CMK (cell line): Measurements from ENCODE around the gene PHB1.
"Not testable (repeated sequence)": the region's sequence is repeated elsewhere in the genome, so short reads cannot be mapped to it uniquely, and the experiment has no call there.

Source experiments
- DNase-seq: peaks from one replicate; pipeline ENCODE4 v3.0.0-alpha.2; 2010; ENCODE audit warnings: low read depth

Gene PHB1

DNA sequence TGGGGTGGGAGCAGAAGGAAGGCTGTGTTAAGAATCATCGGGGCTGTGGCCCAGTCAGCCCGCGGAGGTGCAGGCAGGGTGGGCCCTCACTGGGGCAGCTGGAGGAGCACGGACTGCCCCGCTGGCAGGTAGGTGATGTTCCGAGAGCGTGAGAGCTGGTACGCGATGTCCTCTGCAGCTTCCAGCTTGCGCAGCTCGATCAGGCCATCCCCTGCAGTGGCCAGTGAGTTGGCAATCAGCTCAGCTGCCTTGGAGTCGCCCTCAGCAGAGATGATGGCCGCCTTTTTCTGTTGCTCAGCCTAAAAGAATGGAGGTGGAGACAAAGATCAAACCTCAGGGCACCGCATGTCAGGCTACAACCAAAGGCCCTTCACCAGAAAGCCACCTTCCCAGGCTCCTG, 9.8 kb downstream of the PHB1 start:
- no peak for DNase-seq

DNA sequence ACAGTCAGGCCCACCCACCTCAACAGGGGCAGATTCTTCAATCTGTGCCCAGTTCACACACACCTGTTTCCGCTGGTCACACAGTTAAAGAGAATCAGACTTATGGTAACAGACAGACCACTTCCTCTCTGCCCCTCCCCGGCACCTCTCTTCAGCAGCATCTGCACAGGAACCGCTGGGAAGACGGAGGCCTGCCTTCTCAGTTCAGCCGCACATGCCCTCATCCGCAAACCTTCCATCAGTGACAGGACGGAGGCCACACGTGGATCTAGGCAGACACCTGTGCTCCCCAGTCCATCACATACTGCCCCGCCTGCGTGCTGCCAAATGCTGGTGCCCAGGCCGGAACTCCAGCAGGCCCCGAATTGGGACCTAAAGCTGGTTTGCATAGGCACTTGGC, 10.3 kb downstream of the PHB1 start:
- no peak for DNase-seq

DNA sequence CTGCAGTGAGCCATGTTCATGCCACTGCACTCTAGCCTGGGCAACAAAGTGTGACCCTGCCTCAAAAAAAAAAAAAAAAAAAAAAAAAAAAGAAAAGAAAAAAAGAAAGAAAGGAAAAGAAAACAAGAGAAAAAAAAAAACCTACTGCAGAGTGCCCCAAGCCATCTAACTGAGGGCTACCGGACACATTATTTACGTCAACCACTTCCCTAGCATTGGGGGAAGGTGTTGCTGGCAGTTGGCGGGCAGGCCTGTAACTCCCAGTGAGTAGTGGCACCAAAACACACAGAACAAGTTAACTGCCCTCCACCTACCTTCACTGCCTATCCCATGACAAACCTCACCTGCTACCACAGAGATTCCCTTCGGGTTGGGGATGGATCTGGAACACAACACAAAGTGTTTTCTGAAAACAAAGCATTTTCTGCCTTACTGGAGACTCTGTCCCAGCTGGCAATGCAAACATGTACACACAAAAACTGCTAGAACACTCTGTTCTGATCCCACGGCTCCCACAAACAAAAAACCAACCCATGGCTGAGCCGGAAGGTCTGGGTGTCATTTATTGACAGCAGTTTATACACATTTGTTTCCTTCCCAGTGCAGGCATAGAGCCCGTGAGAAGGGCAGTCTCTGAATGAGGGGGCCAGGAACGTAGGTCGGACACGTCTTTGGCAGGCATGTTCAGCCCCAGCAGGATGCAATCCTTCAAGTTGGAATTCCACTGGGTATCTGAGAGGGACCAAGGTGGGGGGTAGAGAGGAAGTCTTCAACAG, 11.0 kb downstream of the PHB1 start:
- DNase-seq: no peak

DNA sequence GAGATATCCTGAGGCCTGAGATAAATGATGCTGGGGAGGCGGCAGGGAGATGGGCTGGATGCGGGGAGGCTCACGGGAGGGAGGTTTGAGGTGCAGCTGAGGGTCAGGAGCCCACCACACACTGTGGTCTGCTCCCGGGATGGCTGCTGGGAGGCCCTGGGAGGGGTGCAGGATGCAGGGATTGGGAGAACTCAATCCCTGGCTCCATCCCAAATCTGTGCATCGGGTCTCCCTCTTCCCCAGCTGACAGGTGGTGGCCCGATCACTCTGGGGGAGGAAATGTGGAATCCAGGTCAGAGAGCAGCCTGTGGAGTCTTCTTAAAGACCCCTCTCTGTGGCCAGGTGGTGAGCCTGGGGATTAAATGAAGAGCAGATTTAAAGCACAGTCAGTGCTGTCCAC, 12.0 kb downstream of the PHB1 start:
- no peak for DNase-seq

DNA sequence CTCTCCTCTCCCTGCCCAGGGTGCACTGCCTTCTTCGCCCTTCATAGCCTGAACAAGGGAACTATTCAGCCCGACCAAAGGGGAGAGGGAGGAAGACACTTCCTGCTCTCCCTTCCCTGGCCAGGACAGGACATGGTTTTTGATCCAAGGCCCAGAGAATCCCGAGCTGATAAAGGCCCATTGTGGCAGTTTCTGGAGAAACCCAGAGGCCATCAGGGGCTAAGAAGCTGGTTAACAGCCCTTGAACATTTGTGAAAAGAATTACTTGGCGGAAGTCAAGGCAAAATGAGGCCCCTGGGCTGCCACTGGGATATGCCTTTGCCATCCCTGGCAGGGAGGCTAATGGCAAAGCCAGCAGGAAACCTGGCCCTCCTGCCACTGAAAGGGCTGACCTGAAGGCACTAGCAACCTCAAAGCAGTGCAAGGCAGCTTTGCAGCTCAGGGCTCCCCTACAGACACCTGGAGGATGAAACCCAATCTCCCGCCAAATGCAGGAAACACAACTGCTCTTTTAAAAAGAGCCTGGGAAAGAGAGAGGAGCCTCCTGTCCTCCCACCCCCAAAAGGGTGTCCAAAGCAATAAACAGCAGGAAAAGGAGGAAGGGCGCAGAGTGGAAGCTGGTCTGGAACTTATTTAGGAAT, 12.6 kb downstream of the PHB1 start:
- DNase-seq: no peak

DNA sequence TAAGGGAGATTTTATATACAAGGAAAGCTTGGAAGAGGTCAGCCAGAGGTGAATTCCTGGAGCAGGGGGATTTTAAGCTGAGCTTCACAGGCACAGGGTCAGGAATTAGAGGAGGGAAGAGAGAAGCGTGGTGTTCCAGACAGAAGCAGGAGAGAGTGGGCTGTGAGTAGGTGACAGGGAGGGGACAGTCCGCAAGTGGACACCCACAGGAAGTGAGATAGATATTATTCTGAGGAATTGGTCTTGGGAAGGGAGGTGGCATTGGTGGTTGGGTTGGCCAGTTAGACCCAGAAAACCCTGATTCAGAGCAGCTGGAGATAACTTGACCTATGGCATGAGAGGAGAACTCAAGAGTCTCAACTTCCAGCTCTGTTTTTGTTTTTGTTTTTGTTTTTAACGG, 14.7 kb downstream of the PHB1 start:
- no peak for DNase-seq

DNA sequence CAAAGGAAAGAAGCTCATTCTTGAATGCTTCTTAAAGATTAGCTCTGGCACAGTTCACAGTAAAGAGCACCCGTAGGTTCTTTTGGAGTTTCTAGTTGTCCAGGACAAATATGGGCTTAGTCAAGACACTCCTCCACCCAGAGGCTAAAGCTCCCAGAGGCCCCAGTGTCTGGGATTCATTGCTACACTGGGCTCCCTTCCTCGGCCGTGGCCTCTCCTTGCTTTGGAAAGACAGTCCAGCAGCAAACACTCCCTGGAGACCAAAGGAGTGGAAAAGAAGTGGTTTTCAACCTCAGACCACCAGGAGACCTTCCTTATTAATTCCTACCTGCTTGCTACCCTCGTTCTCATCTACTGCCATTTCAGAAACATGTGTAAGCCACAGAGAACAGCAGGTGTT, 17.1 kb downstream of the PHB1 start:
- no peak for DNase-seq

DNA sequence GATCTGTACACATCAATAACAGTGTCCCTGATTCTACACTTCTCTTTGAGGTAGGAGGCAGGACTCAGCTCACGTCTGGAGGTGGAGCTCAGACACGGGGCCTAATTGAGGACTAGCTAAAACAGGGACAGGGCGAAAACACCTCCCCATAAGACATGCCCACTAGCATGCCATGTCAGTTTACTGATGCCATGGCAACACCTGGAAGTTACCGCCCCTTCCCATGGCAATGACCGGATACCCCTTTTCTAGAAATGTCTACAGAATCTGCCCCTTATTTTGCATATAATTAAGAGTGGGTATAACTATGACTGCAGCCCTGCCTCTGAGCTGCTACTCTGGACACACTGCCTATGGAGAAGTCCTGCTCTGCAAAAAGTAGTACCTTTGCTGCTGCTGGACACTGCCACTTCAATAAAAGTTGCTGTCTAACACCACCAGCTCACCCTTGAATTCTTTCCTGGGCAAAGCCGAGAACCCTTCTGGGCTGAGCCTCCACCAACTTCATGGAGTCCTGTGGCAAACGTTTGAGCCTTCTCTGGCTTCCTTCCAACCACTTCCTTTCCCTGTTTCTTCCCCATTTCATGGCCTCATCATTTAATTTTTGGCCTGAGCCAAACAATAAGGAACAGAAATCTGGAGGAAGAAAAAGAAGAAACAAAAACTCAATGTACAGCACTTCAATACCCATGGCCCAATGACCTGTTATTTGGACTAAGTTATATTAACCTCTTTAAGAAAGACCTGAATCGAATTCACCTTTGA, 21.0 kb downstream of the PHB1 start:
- no peak for DNase-seq

DNA sequence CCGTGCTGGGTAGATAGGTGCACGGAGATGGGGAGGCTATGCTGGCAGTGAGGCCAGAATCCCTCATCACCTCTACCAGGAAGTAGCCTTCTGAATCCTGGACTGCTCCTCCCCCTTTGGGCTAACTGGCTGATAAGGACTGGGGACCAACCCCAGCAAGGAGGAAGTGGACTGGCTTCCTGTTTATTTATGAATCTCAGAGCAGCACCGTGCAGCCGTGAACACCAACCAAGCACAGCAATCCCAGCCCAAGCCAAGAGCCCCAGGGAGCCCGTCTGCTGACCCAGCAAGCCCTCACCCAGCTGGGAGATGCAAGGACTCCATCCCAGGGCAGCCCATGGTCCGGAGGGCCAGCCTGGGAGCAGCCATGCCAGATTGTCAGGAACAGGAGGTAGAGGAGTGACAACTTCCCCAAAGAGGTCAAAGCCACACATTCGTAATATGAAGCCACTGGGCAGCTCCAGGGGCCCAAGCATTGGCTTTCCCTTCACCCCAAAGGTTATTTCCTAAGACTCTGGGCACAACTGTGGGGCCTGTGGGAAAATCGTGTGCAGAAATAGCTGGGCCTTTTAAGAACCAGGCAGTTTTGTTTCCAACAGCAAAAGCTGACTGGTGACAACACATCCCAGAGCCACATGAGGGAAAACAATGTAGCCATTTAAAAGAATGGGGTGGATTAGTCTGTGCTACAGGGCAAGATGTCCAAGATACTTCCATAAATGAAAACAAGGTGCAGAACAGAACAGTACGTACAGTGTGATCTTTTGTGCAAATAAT, 23.9 kb downstream of the PHB1 start:
- DNase-seq: peak; percentile 65

DNA sequence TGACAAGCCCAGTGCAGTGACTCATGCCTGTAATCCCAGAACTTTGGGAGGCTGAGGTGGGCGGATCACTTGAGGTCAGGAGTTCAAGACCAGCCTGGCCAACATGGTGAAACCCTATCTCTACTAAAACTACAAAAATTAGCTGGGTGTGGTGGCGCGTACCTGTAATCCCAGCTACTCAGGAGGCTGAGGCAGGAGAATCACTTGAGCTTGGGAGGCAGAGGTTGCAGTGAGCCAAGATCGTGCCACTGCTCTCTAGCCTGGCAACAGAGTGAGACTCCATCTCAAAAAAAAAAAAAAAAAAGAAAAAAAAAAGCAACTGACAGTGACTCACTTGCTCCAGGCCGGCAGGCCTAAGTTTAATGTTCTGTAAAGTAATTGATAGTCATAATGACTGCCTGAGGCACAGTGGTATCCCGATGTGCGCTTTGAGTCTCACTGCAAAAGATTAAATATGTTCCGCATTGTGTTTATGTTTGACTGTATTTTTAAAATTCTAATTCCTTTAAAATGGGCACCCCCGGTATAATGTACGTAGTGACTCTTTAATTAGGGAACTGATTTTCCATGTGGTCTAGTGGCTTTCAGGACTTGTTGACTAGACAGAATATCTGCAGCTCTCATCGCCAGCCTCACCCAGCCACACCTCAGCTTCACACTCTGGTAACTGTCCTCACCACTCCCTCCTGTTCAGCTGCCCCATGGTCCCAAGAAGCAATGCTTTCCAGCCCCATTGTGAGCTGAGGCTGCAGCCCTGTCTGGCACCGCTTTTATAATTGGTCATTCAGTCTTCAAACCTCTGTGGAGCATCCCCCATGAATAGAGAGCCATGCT, 25.0 kb downstream of the PHB1 start:
- not testable (repeated sequence) for DNase-seq

DNA sequence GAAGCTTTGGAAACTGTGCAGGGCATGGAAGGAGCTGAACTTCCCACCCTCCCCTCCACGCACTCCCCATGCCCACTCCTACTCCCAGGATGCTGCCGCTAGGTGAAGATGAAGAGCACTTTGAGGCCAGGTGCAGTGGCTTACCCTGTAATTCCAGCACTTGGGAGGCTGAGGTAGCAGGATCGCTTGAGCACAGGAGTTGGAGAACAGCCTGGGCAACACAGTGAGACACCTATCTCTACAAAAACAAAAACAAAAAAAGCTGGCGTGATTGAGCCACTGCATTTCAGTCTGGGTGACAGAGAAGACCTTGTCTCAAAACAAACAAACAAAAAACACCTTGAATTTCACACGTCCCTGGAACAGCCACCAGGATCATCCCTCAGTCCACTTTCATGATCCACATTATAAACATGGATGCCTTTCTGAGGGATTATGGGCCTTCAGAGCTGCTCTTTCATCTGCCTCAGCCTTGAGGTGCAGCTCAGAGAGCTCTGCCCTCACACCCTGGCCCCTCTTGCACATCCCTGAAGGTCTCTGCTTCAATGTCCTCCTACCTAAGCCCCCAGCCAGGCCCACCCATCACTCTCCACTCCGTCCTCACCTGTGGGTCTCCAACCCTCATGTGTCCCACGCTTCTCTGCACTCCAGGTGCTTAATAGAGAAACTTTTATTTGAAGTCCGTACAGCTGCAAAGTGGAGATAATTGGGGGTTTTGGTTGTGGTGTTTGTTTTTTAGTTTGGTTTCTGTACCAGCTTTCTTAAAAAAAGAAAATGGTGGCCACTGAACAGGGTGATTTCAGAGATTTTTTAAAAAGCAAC, 25.8 kb downstream of the PHB1 start:
- no peak for DNase-seq

DNA sequence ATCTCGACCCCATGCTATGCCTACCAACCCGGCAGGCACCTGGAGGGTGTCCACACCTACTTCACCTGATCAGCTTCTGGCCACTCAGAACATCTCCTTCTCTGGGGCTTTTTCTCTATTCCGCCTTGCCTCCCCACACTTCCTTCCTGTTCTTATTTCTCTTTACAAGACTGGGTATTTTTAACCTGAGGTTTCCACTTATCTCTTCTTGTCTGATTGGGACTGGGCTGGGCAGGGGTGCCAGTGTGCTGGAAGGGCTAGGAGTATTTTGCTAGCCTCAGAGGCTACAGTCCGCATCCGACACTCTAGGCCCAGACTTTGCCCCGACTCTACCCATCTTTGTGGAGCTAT, 26.4 kb downstream of the PHB1 start:
- DNase-seq: no peak

DNA sequence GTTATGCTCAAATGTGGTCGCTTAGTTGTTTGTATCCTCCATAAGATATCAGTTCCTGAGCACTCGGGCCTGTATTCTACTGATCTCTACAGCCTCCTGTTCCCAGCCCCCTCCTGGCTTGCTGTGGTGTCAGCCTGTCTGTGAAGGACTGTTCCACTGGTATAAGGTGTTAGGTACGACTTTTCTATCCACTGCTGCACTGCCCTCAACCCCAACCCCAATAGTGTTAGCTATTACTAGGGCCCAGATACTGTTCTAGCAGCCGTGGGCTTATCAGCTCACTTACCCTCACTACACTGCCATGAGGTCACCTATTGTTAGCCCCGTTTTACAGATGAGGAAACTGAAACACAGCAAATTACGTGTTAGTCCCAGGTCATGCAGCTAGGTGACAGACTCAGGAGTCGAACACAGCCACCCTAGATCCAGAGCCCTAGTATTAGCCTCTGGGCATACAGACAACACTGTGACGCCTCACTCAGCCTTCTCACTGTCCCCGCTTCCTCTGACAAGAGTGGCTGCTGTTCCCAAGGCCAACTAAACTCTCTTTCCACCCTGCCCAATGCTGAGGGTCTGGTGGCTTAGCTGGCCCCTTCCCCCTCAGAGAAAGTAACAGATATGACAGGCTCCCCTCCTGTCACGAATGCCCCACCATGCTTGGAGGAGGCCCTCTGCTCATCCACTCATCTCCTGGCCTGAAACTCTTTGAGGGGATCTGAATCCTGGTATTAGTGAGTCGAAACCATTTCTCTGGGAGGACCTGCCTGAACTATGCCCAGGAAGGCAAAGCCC, 27.0 kb downstream of the PHB1 start:
- peak; percentile 51 for DNase-seq

DNA sequence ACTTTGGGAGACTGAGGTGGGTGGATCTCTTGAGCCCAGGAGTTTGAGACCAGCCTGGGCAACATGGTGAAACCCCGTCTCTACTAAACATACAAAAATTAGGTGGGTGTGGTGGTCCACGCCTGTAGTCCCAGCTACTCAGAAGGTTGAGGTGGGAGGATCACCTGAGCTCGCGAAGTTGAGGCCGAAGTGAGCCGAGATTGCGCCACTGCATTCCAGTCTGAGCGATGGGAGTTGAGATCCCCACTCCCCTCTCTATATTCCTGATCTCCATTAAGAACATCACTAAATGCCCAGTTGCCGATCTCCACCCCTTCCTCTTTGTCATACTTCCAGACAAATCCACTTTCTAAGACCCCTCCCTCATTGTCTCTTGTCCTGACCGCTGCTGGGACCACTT, 28.3 kb downstream of the PHB1 start:
- no peak for DNase-seq

DNA sequence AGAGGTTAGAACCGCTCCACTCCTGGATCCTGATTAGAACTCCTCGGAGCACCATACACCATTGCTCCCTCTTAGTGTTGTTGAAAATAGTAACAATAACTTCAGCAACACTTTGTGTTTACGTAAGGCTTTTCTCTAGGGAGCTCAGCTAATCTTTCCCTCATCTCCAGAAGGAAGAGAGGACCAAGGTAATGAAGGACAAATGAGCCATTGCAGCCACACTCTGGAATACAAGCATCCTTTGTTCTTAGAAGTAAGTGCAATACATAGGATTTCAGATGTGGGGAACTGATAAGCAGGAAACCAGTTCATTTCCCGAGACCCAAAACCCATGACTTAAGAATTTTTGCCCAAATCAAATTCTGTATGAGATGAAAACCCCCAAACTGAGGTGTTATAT, 29.7 kb downstream of the PHB1 start:
- no peak for DNase-seq

DNA sequence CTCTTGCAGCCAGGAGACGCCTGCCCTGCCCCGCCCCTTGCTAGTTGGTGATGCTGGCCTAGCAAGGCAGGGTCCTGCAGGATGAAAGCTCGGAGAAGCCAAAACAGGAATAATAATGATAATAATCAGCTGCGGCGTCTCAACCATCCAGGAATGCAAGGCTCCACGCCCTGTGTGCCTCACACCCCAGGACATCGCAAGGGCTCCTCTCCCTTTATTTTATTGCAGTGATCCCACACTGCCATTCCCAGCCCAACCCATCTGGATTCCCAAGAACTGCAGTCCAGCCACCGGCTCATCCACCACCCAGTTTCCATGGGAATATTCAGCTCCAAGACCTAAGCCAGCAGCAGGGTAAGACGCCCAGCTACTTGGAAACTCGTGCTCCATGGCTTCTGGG, 31.6 kb downstream of the PHB1 start:
- DNase-seq: no peak

DNA sequence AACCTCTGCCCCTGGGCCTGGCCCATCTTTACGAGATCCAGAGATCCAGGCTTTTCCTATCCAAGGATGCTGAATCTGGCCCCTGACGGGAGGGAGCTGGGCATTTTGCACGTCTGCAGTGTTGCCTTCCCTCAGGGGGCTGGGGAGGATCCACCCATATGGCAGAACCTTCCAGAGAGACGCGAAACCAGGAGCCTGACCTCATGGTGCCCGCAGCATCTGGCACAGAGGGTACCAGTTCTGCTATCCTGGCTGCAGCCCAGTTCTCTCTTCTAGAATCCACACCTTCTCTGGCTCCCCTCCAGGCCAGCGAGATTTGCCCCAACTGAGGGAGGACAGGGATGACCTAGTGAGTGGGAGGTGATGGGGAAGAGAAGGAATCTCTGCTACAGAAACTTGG, 32.1 kb downstream of the PHB1 start:
- no peak for DNase-seq

DNA sequence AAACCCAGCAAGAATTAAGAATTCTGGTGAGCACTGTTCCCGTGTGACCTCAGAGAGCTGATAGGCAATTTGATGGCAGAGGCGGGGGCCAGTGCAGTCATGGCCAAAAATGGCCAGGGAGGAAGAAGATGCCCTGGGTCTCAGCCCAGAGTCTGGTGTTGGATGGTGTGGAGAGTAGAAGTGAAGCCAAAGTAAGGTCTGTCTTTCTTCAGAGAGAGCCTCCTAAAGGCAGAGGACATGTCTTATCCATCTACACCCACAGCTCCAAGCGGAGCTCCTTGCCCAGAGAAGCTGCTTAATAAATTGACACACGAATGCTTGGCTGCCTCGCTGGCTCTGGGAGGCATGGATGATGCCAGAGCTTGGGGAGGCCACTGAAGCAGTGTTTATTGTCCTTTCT, 32.9 kb downstream of the PHB1 start:
- no peak for DNase-seq

DNA sequence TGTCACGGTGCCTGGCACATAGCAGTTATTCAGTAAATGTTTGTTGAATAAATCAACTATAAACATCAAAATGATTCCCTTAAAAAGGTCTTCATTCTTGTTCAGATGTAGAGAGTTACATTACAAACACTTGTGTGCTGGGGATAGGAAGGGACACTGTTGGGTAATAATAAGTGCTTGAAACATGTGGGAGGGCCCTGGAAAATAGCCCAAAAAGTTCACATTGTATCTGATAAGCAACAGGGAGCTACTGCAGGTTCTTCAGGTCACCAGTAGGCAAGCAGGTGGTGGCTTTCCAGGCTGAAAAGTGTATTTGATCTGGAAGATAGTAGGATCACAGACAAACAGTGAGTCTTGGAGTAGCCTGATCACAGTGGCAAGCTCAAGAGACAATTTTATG, 33.6 kb downstream of the PHB1 start:
- DNase-seq: no peak

DNA sequence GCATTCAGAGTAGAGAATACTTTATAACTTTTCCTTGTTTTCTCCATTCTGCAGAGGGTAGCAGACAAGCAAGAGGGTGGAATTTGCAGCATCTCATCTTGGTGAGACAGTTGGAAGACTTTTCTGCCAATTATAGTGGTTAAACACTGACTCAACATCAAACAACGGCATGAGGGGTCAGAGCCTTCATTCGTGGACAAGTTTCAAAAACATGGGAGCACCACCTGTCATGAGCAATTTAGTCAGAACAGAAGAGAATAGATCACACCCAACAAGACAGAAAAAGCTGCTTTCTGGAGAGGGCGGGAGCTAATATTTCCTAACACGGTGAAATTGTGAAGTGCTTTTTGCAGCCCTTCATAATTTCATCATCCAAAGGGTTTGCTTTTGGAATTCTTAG, 34.8 kb downstream of the PHB1 start:
- DNase-seq: no peak
